DMS79 treated with DMSO at 0.1 percent for 48 hours (cell line): ENCODE results near the gene FAM236B.
"Not testable (repeated sequence)": the region's sequence is repeated elsewhere in the genome, so short reads cannot be mapped to it uniquely, and the experiment has no call there.

Experiments
- DNase-seq: peaks from one replicate; lab custom pipeline; 2025; lab: John Stamatoyannopoulos, UW

Gene FAM236B

DNA sequence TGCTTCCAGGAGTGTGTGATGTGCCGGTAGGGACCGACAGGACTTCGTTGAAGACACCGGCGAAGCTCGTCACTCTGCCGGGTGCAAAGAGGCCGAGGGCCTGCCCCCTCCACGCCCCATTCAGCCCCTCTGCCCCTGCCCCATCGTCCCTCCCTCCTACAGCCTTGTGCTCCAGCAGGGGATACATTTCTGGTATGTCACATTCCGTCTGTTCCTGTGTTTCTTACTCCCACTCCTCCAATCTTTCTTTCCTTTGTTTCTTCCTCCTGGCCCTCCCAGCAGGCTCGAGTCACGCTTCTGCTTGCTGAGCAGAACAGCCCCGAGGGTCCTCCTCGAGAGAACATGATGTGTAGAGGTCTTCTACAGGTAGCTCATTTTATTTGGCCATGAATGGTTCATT lies at the start of gene FAM236B:
Gene FAM236B (minus strand): TSS at position 101 of the 400 bp plus-strand sequence. CDS start 100 bp downstream, at position 1.
- DNase-seq = not testable (repeated sequence)

GRCh38 chrX:72830701-72831100 lies 48.2 kb upstream of the FAM236B start:
- not testable (repeated sequence) for DNase-seq

DNA sequence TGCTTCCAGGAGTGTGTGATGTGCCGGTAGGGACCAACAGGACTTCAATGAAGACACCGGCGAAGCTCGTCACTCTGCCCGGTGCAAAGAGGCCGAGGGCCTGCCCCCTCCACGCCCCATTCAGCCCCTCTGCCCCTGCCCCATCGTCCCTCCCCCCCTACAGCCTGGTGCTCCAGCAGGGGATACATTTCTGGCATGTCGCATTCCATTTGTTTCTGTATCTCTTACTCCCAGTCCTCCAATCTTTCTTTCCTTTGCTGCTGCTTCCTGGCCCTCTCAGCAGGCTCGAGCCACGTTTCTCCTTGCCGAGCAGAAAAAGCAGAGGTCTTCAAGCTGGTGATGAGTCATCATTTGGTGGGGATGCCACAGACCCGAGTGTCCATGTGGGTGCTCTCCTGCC lies 25.6 kb upstream of the FAM236B start, which contains the start of gene FAM236D:
Gene FAM236D (minus strand): TSS at position 101 of the 400 bp plus-strand sequence. CDS start 100 bp downstream, at position 1.
- DNase-seq = not testable (repeated sequence)

GRCh38 chrX:72790390-72790789 lies 7.9 kb upstream of the FAM236B start:
- DNase-seq = not testable (repeated sequence)

- DNase-seq = not testable (repeated sequence)
Measured at GRCh38 chrX:72788142-72788541, 5.7 kb upstream of the FAM236B start.

GRCh38 chrX:72783964-72784363 lies 1.5 kb upstream of the FAM236B start:
- DNase-seq = not testable (repeated sequence)

GRCh38 chrX:72783365-72783936 lies 991 bp upstream of the FAM236B start:
- not testable (repeated sequence) for DNase-seq

- not testable (repeated sequence) for DNase-seq
Measured at GRCh38 chrX:72778146-72778545, 4.3 kb downstream of the FAM236B start.

DNA sequence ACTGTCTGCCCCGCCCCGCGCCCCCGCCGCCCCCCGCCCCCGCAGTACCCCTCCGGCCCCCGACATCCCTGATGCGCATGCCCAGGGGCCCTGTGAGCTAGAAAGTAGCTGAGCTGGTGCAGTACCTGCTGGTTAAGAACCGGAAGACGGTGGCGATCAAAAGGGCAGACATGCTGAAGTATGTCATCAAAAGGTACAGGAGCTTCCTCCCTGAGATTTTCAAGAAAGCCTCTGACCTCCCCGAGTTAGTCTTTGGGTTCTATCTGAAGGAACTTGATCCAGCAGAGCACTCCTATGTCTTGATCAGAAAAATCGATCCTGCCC lies 5.0 kb downstream of the FAM236B start:
- DNase-seq = not testable (repeated sequence)

- DNase-seq = not testable (repeated sequence)
Measured at GRCh38 chrX:72776653-72777466, 5.6 kb downstream of the FAM236B start, which contains the start of gene DMRTC1B. Gene DMRTC1B, plus strand, starts transcription at chrX:72776890. Its CDS starts 68,246 bp downstream, at chrX:72845136.

- DNase-seq = not testable (repeated sequence)
Measured at GRCh38 chrX:72760454-72760853, 22.0 kb downstream of the FAM236B start.

GRCh38 chrX:72748545-72748944 lies 33.9 kb downstream of the FAM236B start:
- not testable (repeated sequence) for DNase-seq

DNA sequence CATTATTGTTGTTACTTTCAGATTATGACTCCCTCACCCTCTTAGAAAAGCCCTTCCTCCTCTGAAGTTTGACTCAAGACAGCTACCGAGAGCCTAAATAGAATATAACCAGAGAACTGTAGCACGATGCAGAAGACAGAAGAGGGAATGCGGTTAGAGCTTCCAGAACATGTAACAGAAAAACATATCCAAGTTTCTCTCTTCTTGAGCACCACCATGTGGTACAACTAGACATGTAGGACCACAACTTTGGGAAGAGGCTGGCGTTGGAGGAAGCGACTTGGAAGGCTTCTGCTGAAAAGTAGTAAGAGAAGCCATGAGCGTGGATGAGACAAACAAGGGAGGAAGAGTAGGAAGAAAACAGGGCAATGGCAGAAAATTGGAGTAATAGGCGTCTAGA lies 36.9 kb downstream of the FAM236B start:
- DNase-seq = not testable (repeated sequence)

DNA sequence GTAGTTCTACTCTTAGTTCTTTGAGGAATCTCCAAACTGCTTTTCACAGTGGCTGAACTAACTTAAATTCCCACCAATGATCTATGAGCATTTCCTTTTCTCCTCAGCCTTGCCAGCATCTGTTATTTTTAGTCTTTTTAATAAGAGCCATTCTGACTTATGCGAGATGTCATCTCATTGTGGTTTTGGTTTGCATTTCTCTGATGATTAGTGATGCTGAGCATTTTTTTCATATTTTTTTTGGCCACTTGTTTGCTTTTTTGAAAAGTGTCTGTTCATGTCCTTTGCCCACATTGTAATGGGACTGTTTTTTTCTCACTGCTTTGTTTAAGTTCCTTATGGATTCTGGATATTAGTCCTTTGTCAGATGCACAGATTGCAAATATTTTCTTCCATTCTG lies 46.9 kb downstream of the FAM236B start:
- DNase-seq = no peak

DNA sequence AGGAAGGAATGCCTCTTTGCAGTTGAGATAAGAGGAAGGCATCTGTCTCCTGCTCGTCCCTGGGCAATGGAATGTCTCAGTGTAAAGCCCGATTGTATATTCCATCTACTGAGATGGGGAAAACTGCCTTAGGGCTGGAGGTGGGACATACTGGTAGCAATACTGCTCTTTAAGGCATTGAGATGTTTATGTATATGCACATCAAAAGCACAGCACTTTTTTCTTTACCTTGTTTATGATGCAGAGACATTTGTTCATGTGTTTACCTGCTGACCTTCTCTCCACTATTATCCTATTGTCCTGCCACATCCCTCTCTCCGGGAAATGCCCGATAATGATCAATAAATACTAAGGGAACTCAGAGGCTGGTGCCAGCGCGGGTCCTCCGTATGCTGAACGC lies 48.8 kb downstream of the FAM236B start:
- not testable (repeated sequence) for DNase-seq
